ENCODE results near the gene HSPBP1. TPM values are rescaled to one million over a fixed set of nuclear protein-coding genes. Genes with fewer than 3 reads are reported as not detected.

The HSPBP1 gene
- total and polyA plus RNA-seq, 7 donors = 19.7 to 62.7 (median 30.5) TPM

GRCh38 chr19:55212447-55212846 is 67.5 kb downstream of the HSPBP1 start:
- 75 to 81% methylated on average over 3 of the region's 3 CpGs for WGBS, 2 donors
- Histone ChIP-seq H3K4me3 (no peak overlapping the region), H3K9me3 (no peaks in the 10 kb centered on the region), H3K27me3 (peaks cover 0 to 43% (median 17%) of the 10 kb centered on the region in 3 donors), H3K27ac (no peak overlapping the region), H3K4me1 (peaks cover 0 to 31% (median 24%) of the 10 kb centered on the region in 4 donors), H3K36me3 (no peaks in the 10 kb centered on the region)
- no peak for DNase-seq
- TF ChIP-seq POLR2A (IDR thresholded peaks at IDR 0.05) = no peak
- no peak for TF ChIP-seq CTCF (IDR thresholded peaks at IDR 0.05)
- TF ChIP-seq POLR2AphosphoS5 (IDR thresholded peaks at IDR 0.05) = no peak
- no peak for TF ChIP-seq EP300 (IDR thresholded peaks at IDR 0.05)
- intact Hi-C loops (cut with DNase I) = no loop called here

Small RNA genes lying within 50 kb of the gene (small RNA-seq; reads per million reads assigned to genes)
- gene MIR6802 (0 to 0.44 (median 0.24) reads per million in 3 donors), gene MIR6803 (0 to 0.06 (median 0) reads per million in 3 donors), gene MIR6804 (0 to 0.36 (median 0) reads per million in 3 donors)

Other genes starting within 250 kb of the HSPBP1 start
- 1 to 10 TPM in 1 of 4 donors, under 1 TPM in 2, not detected in 1; 0.16 to 1.2 (median 0.83) TPM for gene GP6, start 241.8 kb downstream of the HSPBP1 start, total RNA-seq
- gene GP6, start 241.8 kb downstream of the HSPBP1 start, polyA plus RNA-seq = under 1 TPM in 1 of 3 donors, not detected in 2; 0.28 TPM
- gene RDH13, start 217.0 kb downstream of the HSPBP1 start, total RNA-seq = 10 to 100 TPM in 2 of 4 donors, 1 to 10 TPM in 2; 6.9 to 12.1 (median 9.9) TPM
- gene RDH13, start 217.0 kb downstream of the HSPBP1 start, polyA plus RNA-seq = 10 to 100 TPM in 2 of 3 donors, 1 to 10 TPM in 1; 9.6 to 41.0 (median 24.3) TPM
- under 1 TPM in 1 of 4 donors, not detected in 3; 0.28 TPM for gene EPS8L1, start 204.2 kb downstream of the HSPBP1 start, total RNA-seq
- gene EPS8L1, start 204.2 kb downstream of the HSPBP1 start, polyA plus RNA-seq = 10 to 100 TPM; 36.3 to 77.8 (median 37.8) TPM
- 100 to 1,000 TPM; 125 to 222 (median 168) TPM for gene PPP1R12C, start 162.5 kb downstream of the HSPBP1 start, total RNA-seq
- gene PPP1R12C, start 162.5 kb downstream of the HSPBP1 start, polyA plus RNA-seq = 100 to 1,000 TPM in 1 of 3 donors, 10 to 100 TPM in 2; 53.6 to 139 (median 58.9) TPM
- 1 to 10 TPM in 1 of 4 donors, not detected in 3; 2.2 TPM for gene TNNT1, start 130.9 kb downstream of the HSPBP1 start, total RNA-seq
- 10 to 100 TPM in 1 of 3 donors, 1 to 10 TPM in 2; 1.4 to 17.4 (median 2.3) TPM for gene TNNT1, start 130.9 kb downstream of the HSPBP1 start, polyA plus RNA-seq
- gene TNNI3, start 122.4 kb downstream of the HSPBP1 start, total RNA-seq = not detected
- gene TNNI3, start 122.4 kb downstream of the HSPBP1 start, polyA plus RNA-seq = 10 to 100 TPM in 1 of 3 donors, 1 to 10 TPM in 2; 3.6 to 45.5 (median 3.6) TPM
- not detected for gene DNAAF3, start 113.5 kb downstream of the HSPBP1 start, total RNA-seq
- gene DNAAF3, start 113.5 kb downstream of the HSPBP1 start, polyA plus RNA-seq = 1 to 10 TPM in 1 of 3 donors, not detected in 2; 1.1 TPM
- gene SYT5, start 99.8 kb downstream of the HSPBP1 start, total RNA-seq = 1 to 10 TPM in 3 of 4 donors, under 1 TPM in 1; 0.99 to 7.8 (median 2.4) TPM
- gene SYT5, start 99.8 kb downstream of the HSPBP1 start, polyA plus RNA-seq = 1 to 10 TPM in 2 of 3 donors, under 1 TPM in 1; 0.69 to 9.6 (median 1.6) TPM
- 1 to 10 TPM in 3 of 4 donors, under 1 TPM in 1; 0.95 to 4.3 (median 2.0) TPM for gene PTPRH, start 70.6 kb downstream of the HSPBP1 start, total RNA-seq
- 10 to 100 TPM; 31.2 to 61.3 (median 33.3) TPM for gene PTPRH, start 70.6 kb downstream of the HSPBP1 start, polyA plus RNA-seq
- 1 to 10 TPM; 1.1 to 3.6 (median 1.8) TPM for gene TMEM86B, start 51.3 kb downstream of the HSPBP1 start, total RNA-seq
- gene TMEM86B, start 51.3 kb downstream of the HSPBP1 start, polyA plus RNA-seq = 1 to 10 TPM in 2 of 3 donors, under 1 TPM in 1; 0.69 to 7.9 (median 1.8) TPM
- 10 to 100 TPM; 17.1 to 46.8 (median 24.9) TPM for gene PPP6R1, start 21.1 kb downstream of the HSPBP1 start, total RNA-seq
- gene PPP6R1, start 21.1 kb downstream of the HSPBP1 start, polyA plus RNA-seq = 10 to 100 TPM; 19.8 to 78.1 (median 22.9) TPM
- 10 to 100 TPM in 2 of 4 donors, 1 to 10 TPM in 2; 3.9 to 20.6 (median 10.8) TPM for gene BRSK1, start 3.9 kb upstream of the HSPBP1 start, total RNA-seq
- gene BRSK1, start 3.9 kb upstream of the HSPBP1 start, polyA plus RNA-seq = 1 to 10 TPM in 2 of 3 donors, not detected in 1; 2.9 to 4.2 TPM
- gene TMEM150B, start 45.2 kb upstream of the HSPBP1 start, total RNA-seq = 1 to 10 TPM in 3 of 4 donors, not detected in 1; 2.4 to 6.1 (median 4.1) TPM
- 10 to 100 TPM in 2 of 3 donors, 1 to 10 TPM in 1; 8.4 to 18.7 (median 11.8) TPM for gene TMEM150B, start 45.2 kb upstream of the HSPBP1 start, polyA plus RNA-seq
- 10 to 100 TPM in 2 of 4 donors, 1 to 10 TPM in 2; 7.5 to 12.7 (median 9.6) TPM for gene KMT5C, start 59.8 kb upstream of the HSPBP1 start, total RNA-seq
- gene KMT5C, start 59.8 kb upstream of the HSPBP1 start, polyA plus RNA-seq = 10 to 100 TPM in 1 of 3 donors, 1 to 10 TPM in 2; 3.0 to 14.8 (median 3.5) TPM
- under 1 TPM in 1 of 4 donors, not detected in 3; 0.16 TPM for gene COX6B2, start 74.6 kb upstream of the HSPBP1 start, total RNA-seq
- 1 to 10 TPM in 2 of 3 donors, under 1 TPM in 1; 0.60 to 3.8 (median 1.4) TPM for gene COX6B2, start 74.6 kb upstream of the HSPBP1 start, polyA plus RNA-seq
- gene GARIN5B, start 83.2 kb upstream of the HSPBP1 start, total RNA-seq = not detected
- not detected for gene GARIN5B, start 83.2 kb upstream of the HSPBP1 start, polyA plus RNA-seq
- gene IL11, start 90.4 kb upstream of the HSPBP1 start, total RNA-seq = 1 to 10 TPM in 1 of 4 donors, under 1 TPM in 1, not detected in 2; 0.81 to 4.4 TPM
- under 1 TPM in 1 of 3 donors, not detected in 2; 0.74 TPM for gene IL11, start 90.4 kb upstream of the HSPBP1 start, polyA plus RNA-seq
- not detected for gene TMEM190, start 96.7 kb upstream of the HSPBP1 start, total RNA-seq
- gene TMEM190, start 96.7 kb upstream of the HSPBP1 start, polyA plus RNA-seq = under 1 TPM in 1 of 3 donors, not detected in 2; 0.26 TPM
- 1 to 10 TPM in 1 of 4 donors, under 1 TPM in 2, not detected in 1; 0.54 to 1.7 (median 0.66) TPM for gene TMEM238, start 104.2 kb upstream of the HSPBP1 start, total RNA-seq
- under 1 TPM in 2 of 3 donors, not detected in 1; 0.90 to 0.92 TPM for gene TMEM238, start 104.2 kb upstream of the HSPBP1 start, polyA plus RNA-seq
- gene RPL28, start 105.8 kb upstream of the HSPBP1 start, total RNA-seq = 100 to 1,000 TPM; 253 to 607 (median 503) TPM
- 1,000 to 10,000 TPM; 1,833 to 2,816 (median 2,129) TPM for gene RPL28, start 105.8 kb upstream of the HSPBP1 start, polyA plus RNA-seq
- gene UBE2S, start 127.7 kb upstream of the HSPBP1 start, total RNA-seq = 10 to 100 TPM; 11.8 to 23.9 (median 14.8) TPM
- gene UBE2S, start 127.7 kb upstream of the HSPBP1 start, polyA plus RNA-seq = 10 to 100 TPM in 2 of 3 donors, 1 to 10 TPM in 1; 6.6 to 32.6 (median 16.2) TPM
- under 1 TPM in 3 of 4 donors, not detected in 1; 0.28 to 0.41 (median 0.36) TPM for gene SHISA7, start 163.2 kb upstream of the HSPBP1 start, total RNA-seq
- gene SHISA7, start 163.2 kb upstream of the HSPBP1 start, polyA plus RNA-seq = under 1 TPM in 1 of 3 donors, not detected in 2; 0.04 TPM
- 100 to 1,000 TPM in 2 of 4 donors, 10 to 100 TPM in 2; 90.3 to 114 (median 101) TPM for gene ISOC2, start 181.5 kb upstream of the HSPBP1 start, total RNA-seq
- 100 to 1,000 TPM; 147 to 173 (median 162) TPM for gene ISOC2, start 181.5 kb upstream of the HSPBP1 start, polyA plus RNA-seq
- not detected for gene C19orf85, start 184.6 kb upstream of the HSPBP1 start, total RNA-seq
- gene C19orf85, start 184.6 kb upstream of the HSPBP1 start, polyA plus RNA-seq = under 1 TPM in 1 of 3 donors, not detected in 2; 0.07 TPM
- gene ZNF628, start 196.5 kb upstream of the HSPBP1 start, total RNA-seq = 10 to 100 TPM in 1 of 4 donors, 1 to 10 TPM in 3; 1.4 to 15.0 (median 3.7) TPM
- gene ZNF628, start 196.5 kb upstream of the HSPBP1 start, polyA plus RNA-seq = 10 to 100 TPM in 1 of 3 donors, 1 to 10 TPM in 2; 1.8 to 10.1 (median 2.5) TPM
- gene NAT14, start 205.1 kb upstream of the HSPBP1 start, total RNA-seq = 10 to 100 TPM in 1 of 4 donors, 1 to 10 TPM in 3; 6.4 to 10.5 (median 8.4) TPM
- 10 to 100 TPM in 1 of 3 donors, 1 to 10 TPM in 2; 1.4 to 13.7 (median 2.4) TPM for gene NAT14, start 205.1 kb upstream of the HSPBP1 start, polyA plus RNA-seq
- gene SSC5D, start 208.3 kb upstream of the HSPBP1 start, total RNA-seq = 10 to 100 TPM in 3 of 4 donors, 1 to 10 TPM in 1; 9.9 to 66.7 (median 19.2) TPM
- gene SSC5D, start 208.3 kb upstream of the HSPBP1 start, polyA plus RNA-seq = 1 to 10 TPM in 2 of 3 donors, not detected in 1; 1.2 to 3.8 TPM